ENCODE results near the gene METTL23. TPM values are rescaled to one million over a fixed set of nuclear protein-coding genes. Genes with fewer than 3 reads are reported as not detected.
"Not testable (repeated sequence)": the region's sequence is repeated elsewhere in the genome, so short reads cannot be mapped to it uniquely, and the experiment has no call there.

The METTL23 gene
- total and polyA plus RNA-seq, 7 experiments from 2014 or later: 39.6 to 152 (median 73.8) TPM

GRCh38 chr17:76722977-76723376, 3.7 kb upstream of the METTL23 start:
- ATAC-seq; DNase-seq; H3K4me3 ChIP-seq (ENCODE audit: low read length); H3K9me3 ChIP-seq (ENCODE audit: control insufficient read depth in 2 of 3, low read length in 3 of 3); intact Hi-C loops (cut with micrococcal nuclease); H3K9me3 Mint-ChIP-seq; H3K27me3 ChIP-seq (ENCODE audit: control insufficient read depth in 2 of 2, insufficient read depth in 2 of 2, low read length in 2 of 2); H3K27ac ChIP-seq (ENCODE audit: low read depth, low read length); H3K27me3 Mint-ChIP-seq: not testable (repeated sequence)
- H3K36me3 ChIP-seq (ENCODE audit: control insufficient read depth in 2 of 3, insufficient read depth in 3 of 3, low read length in 3 of 3): peaks cover 21 to 61% (median 50%) of the 10 kb centered on the region in 3 experiments
- H3K4me1 Mint-ChIP-seq: peaks cover 11 to 57% (median 39%) of the 10 kb centered on the region in 7 donors
- H3K36me3 Mint-ChIP-seq: peaks cover 0 to 49% (median 24%) of the 10 kb centered on the region in 5 donors
- H3K4me3 Mint-ChIP-seq: peak overlapping the region in 4 of 10 donors; percentile 12 to 48 (median 33)
- H3K27ac Mint-ChIP-seq: peak overlapping the region in 2 of 9 donors; percentile 36 to 38
- ChIA-PET CTCF (interaction anchor here (4.1 kb wide), 1 partner anchor 10 kb away, joined by 22 read pairs; the partner anchor contains the start of gene MXRA7), POLR2A (interaction anchor here (0.7 to 9.2 kb wide), 3 partner anchors 9 to 351 kb away, joined by 3 to 187 read pairs (median 5); partner anchors contain the start of genes MFSD11 and SRSF2)
- H3K4me1 ChIP-seq (ENCODE audit: control insufficient read depth in 2 of 2, insufficient read depth in 2 of 2, low read length in 2 of 2): peaks cover 27 to 29% of the 10 kb centered on the region in 2 donors

GRCh38 chr17:76723812-76724211, 2.8 kb upstream of the METTL23 start:
- POLR2A ChIA-PET: interaction anchor here (1.5 to 9.2 kb wide), 2 partner anchors 10 to 13 kb away, joined by 5 to 187 read pairs; partner anchors contain the start of genes MFSD11 and SRSF2
- CTCF ChIA-PET: interaction anchor here (0.6 to 4.1 kb wide), 2 partner anchors 11 to 200 kb away, joined by 3 to 22 read pairs; partner anchors contain the start of gene MXRA7
- H3K4me1 ChIP-seq (ENCODE audit: control insufficient read depth in 2 of 2, insufficient read depth in 2 of 2, low read length in 2 of 2): peaks cover 29 to 36% of the 10 kb centered on the region in 2 donors
- no peaks in the 10 kb centered on the region for H3K9me3 Mint-ChIP-seq
- peaks cover 21 to 53% (median 46%) of the 10 kb centered on the region in 3 experiments for H3K36me3 ChIP-seq (ENCODE audit: control insufficient read depth in 2 of 3, insufficient read depth in 3 of 3, low read length in 3 of 3)
- DNase-seq (no peak), ATAC-seq (no peak)
- H3K9me3 ChIP-seq (ENCODE audit: control insufficient read depth in 2 of 3, low read length in 3 of 3): no peaks in the 10 kb centered on the region
- no peak overlapping the region for H3K4me3 ChIP-seq (ENCODE audit: low read length)
- peak overlapping the region in 2 of 9 donors; percentile 67 to 98 for H3K27ac Mint-ChIP-seq
- H3K4me1 Mint-ChIP-seq: peaks cover 11 to 64% (median 38%) of the 10 kb centered on the region in 7 donors
- H3K27me3 Mint-ChIP-seq: no peaks in the 10 kb centered on the region
- no peak overlapping the region for H3K27ac ChIP-seq (ENCODE audit: low read depth, low read length)
- intact Hi-C loops (cut with micrococcal nuclease): no loop called here
- H3K36me3 Mint-ChIP-seq: peaks cover 0 to 42% (median 21%) of the 10 kb centered on the region in 5 donors
- no peaks in the 10 kb centered on the region for H3K27me3 ChIP-seq (ENCODE audit: control insufficient read depth in 2 of 2, insufficient read depth in 2 of 2, low read length in 2 of 2)
- peak overlapping the region in 1 of 10 donors; percentile 78 for H3K4me3 Mint-ChIP-seq

DNA sequence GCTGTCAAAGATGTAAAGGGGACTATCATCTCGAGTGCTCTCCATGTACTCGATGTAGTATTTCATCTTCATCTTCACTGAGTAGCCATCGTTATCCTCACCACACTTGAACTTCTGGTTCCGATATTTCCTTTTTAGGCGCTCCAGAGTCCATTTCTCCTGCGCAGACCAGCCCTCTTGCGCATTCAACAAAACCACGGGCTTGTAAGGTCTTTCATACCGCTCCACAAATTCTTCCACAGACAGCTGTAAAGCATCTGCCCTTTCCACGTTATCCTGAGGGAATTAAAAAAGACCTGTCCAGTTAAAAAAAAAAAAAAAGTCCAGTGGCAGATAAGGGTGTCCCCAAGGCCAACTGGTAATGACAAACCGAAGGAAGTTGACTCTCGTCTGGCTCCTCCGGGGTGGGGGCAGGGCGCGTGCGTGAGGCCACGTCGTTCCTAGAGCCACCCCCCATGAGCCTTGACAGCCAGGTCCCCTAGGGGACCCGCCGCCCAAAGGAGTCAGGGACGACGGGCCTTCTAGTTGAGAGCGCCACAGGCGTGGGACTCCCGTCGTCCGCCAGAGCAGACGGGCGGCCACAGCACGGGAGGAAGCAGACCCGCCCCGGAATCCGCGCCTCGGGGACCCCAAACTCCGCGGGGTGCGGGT, 934 bp upstream of the METTL23 start:
- H3K27me3 ChIP-seq (ENCODE audit: control insufficient read depth in 2 of 2, insufficient read depth in 2 of 2, low read length in 2 of 2): no peaks in the 10 kb centered on the region
- DNase-seq: peak; percentile 54 to 74 (median 70)
- no peaks in the 10 kb centered on the region for H3K9me3 ChIP-seq (ENCODE audit: control insufficient read depth in 2 of 3, low read length in 3 of 3)
- peaks cover 18 to 77% (median 43%) of the 10 kb centered on the region in 7 donors for H3K4me1 Mint-ChIP-seq
- peaks cover 0 to 34% (median 19%) of the 10 kb centered on the region in 5 donors for H3K36me3 Mint-ChIP-seq
- H3K4me3 ChIP-seq (ENCODE audit: low read length): peak overlapping the region; percentile 90
- peak overlapping the region; percentile 97 for H3K27ac ChIP-seq (ENCODE audit: low read depth, low read length)
- peaks cover 14 to 34% (median 33%) of the 10 kb centered on the region in 3 experiments for H3K36me3 ChIP-seq (ENCODE audit: control insufficient read depth in 2 of 3, insufficient read depth in 3 of 3, low read length in 3 of 3)
- ChIA-PET CTCF (interaction anchor here (1.8 to 4.1 kb wide), 3 partner anchors 11 to 13 kb away, joined by 6 to 35 read pairs (median 22); partner anchors contain the start of genes MXRA7 and SRSF2), POLR2A (interaction anchor here (0.7 to 9.2 kb wide), 12 partner anchors 9 to 1652 kb away, joined by 3 to 187 read pairs (median 3); partner anchors contain the start of genes MFSD11, MXRA7 and SRSF2)
- H3K4me1 ChIP-seq (ENCODE audit: control insufficient read depth in 2 of 2, insufficient read depth in 2 of 2, low read length in 2 of 2): peaks cover 36 to 41% of the 10 kb centered on the region in 2 donors
- H3K27me3 Mint-ChIP-seq: no peaks in the 10 kb centered on the region
- ATAC-seq: peak; percentile 37
- peak overlapping the region; percentile 93 to 100 (median 98) for H3K4me3 Mint-ChIP-seq
- no peaks in the 10 kb centered on the region for H3K9me3 Mint-ChIP-seq
- intact Hi-C loops (cut with micrococcal nuclease): loop anchor here (1.0 to 5.0 kb wide), 16 partner anchors 10 to 1465 kb away; partner anchors contain the start of genes SEC14L1 (in 2 of the 2), SRSF2 (in 2 of the 2), GGA3 (in 1 of the 2) and MRPS7 (in 1 of the 2)
- peak overlapping the region; percentile 94 to 99 (median 98) for H3K27ac Mint-ChIP-seq

DNA sequence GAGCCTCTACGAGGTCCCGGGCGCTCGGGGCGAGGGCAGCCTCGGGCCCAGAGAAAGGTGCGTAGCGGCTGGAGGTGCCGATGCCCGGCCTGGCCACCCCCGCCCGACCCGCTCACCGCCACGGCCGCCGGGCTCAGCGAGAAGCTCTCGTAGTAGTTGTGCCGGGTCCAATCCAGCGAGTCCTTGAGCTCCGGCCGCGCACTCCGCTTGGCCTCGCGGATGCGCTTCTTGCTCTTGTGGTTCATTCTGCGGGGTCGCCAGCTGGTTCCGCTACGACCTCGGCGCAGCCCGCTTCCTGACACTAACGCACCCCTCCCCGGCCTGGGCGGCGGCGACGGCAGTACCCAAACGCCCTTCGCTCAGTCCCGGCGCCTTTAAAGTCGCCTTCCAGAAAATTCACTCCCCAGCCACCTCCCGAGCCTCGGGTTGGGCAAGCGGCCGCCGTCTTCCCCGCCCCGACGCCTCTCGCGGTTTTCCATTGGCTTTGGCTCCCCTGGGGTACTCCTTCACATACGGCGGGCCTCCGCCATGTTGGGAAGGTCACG, 336 bp upstream of the METTL23 start, which contains the start of gene JMJD6:
TSS of gene JMJD6 (minus strand) at position 376 of the 545 bp plus-strand sequence. CDS start at position 245, 131 bp downstream.
- ChIA-PET CTCF (interaction anchor here (1.8 to 2.9 kb wide), 3 partner anchors 9 to 13 kb away, joined by 6 to 35 read pairs (median 6); partner anchors contain the start of gene SRSF2), POLR2A (interaction anchor here (0.6 to 9.2 kb wide), 10 partner anchors 10 to 1651 kb away, joined by 3 to 187 read pairs (median 3); partner anchors contain the start of genes MFSD11, MXRA7 and SRSF2)
- no peaks in the 10 kb centered on the region for H3K27me3 ChIP-seq (ENCODE audit: control insufficient read depth in 2 of 2, insufficient read depth in 2 of 2, low read length in 2 of 2)
- Mint-ChIP-seq H3K27ac (peak within 1 kb of the TSS; percentile 98 to 99 (median 99)), H3K4me3 (peak within 1 kb of the TSS; percentile 93 to 100 (median 98)), H3K27me3 (no peaks in the 10 kb centered on the region), H3K36me3 (peaks cover 0 to 30% (median 15%) of the 10 kb centered on the region in 5 donors), H3K4me1 (peaks cover 19 to 76% (median 43%) of the 10 kb centered on the region in 7 donors), H3K9me3 (no peaks in the 10 kb centered on the region)
- ATAC-seq (peak; percentile 88), DNase-seq (peak in 5 of 9 donors; percentile 92 to 95 (median 93))
- intact Hi-C loops (cut with micrococcal nuclease): loop anchor here (1.0 to 5.0 kb wide), 16 partner anchors 11 to 1466 kb away; partner anchors contain the start of genes SEC14L1 (in 2 of the 2), SRSF2 (in 2 of the 2), GGA3 (in 1 of the 2) and MRPS7 (in 1 of the 2)
- peak within 1 kb of the TSS; percentile 97 for H3K27ac ChIP-seq (ENCODE audit: low read depth, low read length)
- H3K9me3 ChIP-seq (ENCODE audit: control insufficient read depth in 2 of 3, low read length in 3 of 3): no peaks in the 10 kb centered on the region
- peak within 1 kb of the TSS; percentile 90 for H3K4me3 ChIP-seq (ENCODE audit: low read length)
- H3K4me1 ChIP-seq (ENCODE audit: control insufficient read depth in 2 of 2, insufficient read depth in 2 of 2, low read length in 2 of 2): peaks cover 36 to 45% of the 10 kb centered on the region in 2 donors
- peaks cover 8 to 31% (median 27%) of the 10 kb centered on the region in 3 experiments for H3K36me3 ChIP-seq (ENCODE audit: control insufficient read depth in 2 of 3, insufficient read depth in 3 of 3, low read length in 3 of 3)

DNA sequence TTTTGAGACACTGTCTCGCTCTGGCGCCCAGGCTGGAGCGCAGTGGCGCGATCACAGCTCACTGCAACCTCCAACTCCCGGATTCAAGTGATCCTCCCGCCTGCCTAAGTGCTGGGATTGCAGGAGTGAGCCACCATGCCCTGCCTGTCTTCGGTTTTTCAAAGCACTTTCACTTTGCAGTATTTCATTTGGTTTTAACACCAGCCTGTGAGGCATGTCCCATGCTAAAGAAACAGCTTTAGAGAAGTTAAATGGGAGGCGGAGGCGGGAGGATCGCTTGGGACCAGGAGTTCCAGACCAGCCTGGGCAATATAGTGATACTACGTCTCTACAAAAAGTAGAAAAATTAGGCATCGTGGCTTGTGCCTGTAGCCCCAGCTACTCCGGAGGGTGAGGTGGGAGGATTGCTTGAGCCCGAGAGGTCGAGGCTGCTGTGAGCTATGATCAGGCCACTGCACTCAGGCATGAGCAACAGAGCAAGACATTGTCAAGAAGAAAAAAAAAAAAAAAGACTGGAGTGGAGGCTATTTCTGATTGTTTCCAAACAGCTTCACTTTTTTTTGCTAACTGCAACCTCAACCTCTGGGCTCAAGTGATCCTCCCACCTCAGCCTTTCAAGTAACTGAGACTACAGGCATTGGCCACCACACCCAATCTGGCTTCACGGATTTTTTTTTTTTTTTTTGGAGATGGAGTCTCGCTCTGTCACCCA, 1.3 kb downstream of the METTL23 start:
- POLR2A ChIA-PET: interaction anchor here (0.6 to 9.2 kb wide), 24 partner anchors 9 to 1383 kb away, joined by 3 to 187 read pairs (median 4); partner anchors contain the start of genes MFSD11 and SRSF2
- no peaks in the 10 kb centered on the region for H3K27me3 ChIP-seq (ENCODE audit: control insufficient read depth in 2 of 2, insufficient read depth in 2 of 2, low read length in 2 of 2)
- DNase-seq (peak in 2 of 9 donors; percentile 24 to 40), ATAC-seq (no peak)
- CTCF ChIA-PET: interaction anchor here (0.8 to 2.9 kb wide), 6 partner anchors 7 to 54 kb away, joined by 5 to 35 read pairs (median 6); partner anchors contain the start of genes MFSD11 and SRSF2
- peaks cover 50 to 55% of the 10 kb centered on the region in 2 donors for H3K4me1 ChIP-seq (ENCODE audit: control insufficient read depth in 2 of 2, insufficient read depth in 2 of 2, low read length in 2 of 2)
- peak overlapping the region; percentile 78 for H3K4me3 ChIP-seq (ENCODE audit: low read length)
- Mint-ChIP-seq H3K27me3 (no peaks in the 10 kb centered on the region), H3K27ac (peak overlapping the region; percentile 98 to 99 (median 99)), H3K9me3 (no peaks in the 10 kb centered on the region), H3K36me3 (peaks cover 0 to 28% (median 5%) of the 10 kb centered on the region in 5 donors), H3K4me3 (peak overlapping the region; percentile 93 to 100 (median 98)), H3K4me1 (peaks cover 16 to 78% (median 46%) of the 10 kb centered on the region in 7 donors)
- no peaks in the 10 kb centered on the region for H3K9me3 ChIP-seq (ENCODE audit: control insufficient read depth in 2 of 3, low read length in 3 of 3)
- intact Hi-C loops (cut with micrococcal nuclease): loop anchor here (1.0 to 5.0 kb wide), 11 partner anchors 53 to 1467 kb away; partner anchors contain the start of genes SEC14L1 (in 2 of the 2), GGA3 (in 1 of the 2), MRPS7 (in 1 of the 2) and MYO15B (in 1 of the 2)
- peak overlapping the region; percentile 97 for H3K27ac ChIP-seq (ENCODE audit: low read depth, low read length)
- H3K36me3 ChIP-seq (ENCODE audit: control insufficient read depth in 2 of 3, insufficient read depth in 3 of 3, low read length in 3 of 3): peaks cover 10 to 32% (median 29%) of the 10 kb centered on the region in 3 experiments

All from naive thymus-derived CD4-positive, alpha-beta T cell (primary cell).